ENCODE results near the gene PDZD2.

The PDZD2 gene

GRCh38 chr5:31908396-31908795, 269.5 kb downstream of the PDZD2 start:
- TF ChIP-seq SUZ12 (IDR thresholded peaks at IDR 0.05; ENCODE audit: extremely low read depth, insufficient read depth, insufficient read length) (no peak), YY1 (IDR thresholded peaks at IDR 0.05; ENCODE audit: insufficient read depth, insufficient read length) (no peak), ZNF274 (IDR thresholded peaks at IDR 0.05; ENCODE audit: low read depth, low read length) (no peak)
- Histone ChIP-seq H3K4me1 (ENCODE audit: insufficient read depth, insufficient read length) (no peaks in the 10 kb centered on the region), H3K9me3 (ENCODE audit: insufficient read depth, low read length) (no peaks in the 10 kb centered on the region), H3K36me3 (ENCODE audit: insufficient read depth, insufficient read length, low read length) (no peaks in the 10 kb centered on the region), H3K9ac (ENCODE audit: insufficient read length, low read depth) (no peak overlapping the region), H3K27me3 (ENCODE audit: insufficient read depth, insufficient read length) (no peaks in the 10 kb centered on the region), H3K4me3 (ENCODE audit: insufficient read length, low read depth) (no peak overlapping the region)
- no peak for DNase-seq (ENCODE audit: low read depth, low spot score)

GRCh38 chr5:31909073-31909472, 270.1 kb downstream of the PDZD2 start:
- no peak for TF ChIP-seq SUZ12 (IDR thresholded peaks at IDR 0.05; ENCODE audit: extremely low read depth, insufficient read depth, insufficient read length)
- TF ChIP-seq YY1 (IDR thresholded peaks at IDR 0.05; ENCODE audit: insufficient read depth, insufficient read length), result no peak
- no peak for TF ChIP-seq ZNF274 (IDR thresholded peaks at IDR 0.05; ENCODE audit: low read depth, low read length)
- DNase-seq (ENCODE audit: low read depth, low spot score), result no peak
- H3K9me3 ChIP-seq (ENCODE audit: insufficient read depth, low read length), result no peaks in the 10 kb centered on the region
- no peaks in the 10 kb centered on the region for H3K4me1 ChIP-seq (ENCODE audit: insufficient read depth, insufficient read length)
- H3K36me3 ChIP-seq (ENCODE audit: insufficient read depth, insufficient read length, low read length), result no peaks in the 10 kb centered on the region
- H3K9ac ChIP-seq (ENCODE audit: insufficient read length, low read depth), result no peak overlapping the region
- H3K4me3 ChIP-seq (ENCODE audit: insufficient read length, low read depth), result no peak overlapping the region
- H3K27me3 ChIP-seq (ENCODE audit: insufficient read depth, insufficient read length), result no peaks in the 10 kb centered on the region

- no peak for DNase-seq (ENCODE audit: low read depth, low spot score)
These were observed 272.6 kb downstream of the PDZD2 start for GRCh38 chr5:31911291-31912265.

GRCh38 chr5:31913808-31914207, 274.9 kb downstream of the PDZD2 start:
- no peak for TF ChIP-seq YY1 (IDR thresholded peaks at IDR 0.05; ENCODE audit: insufficient read depth, insufficient read length)
- no peak for TF ChIP-seq ZNF274 (IDR thresholded peaks at IDR 0.05; ENCODE audit: low read depth, low read length)
- no peak for TF ChIP-seq SUZ12 (IDR thresholded peaks at IDR 0.05; ENCODE audit: extremely low read depth, insufficient read depth, insufficient read length)
- Histone ChIP-seq H3K36me3 (ENCODE audit: insufficient read depth, insufficient read length, low read length) (no peaks in the 10 kb centered on the region), H3K4me3 (ENCODE audit: insufficient read length, low read depth) (no peak overlapping the region), H3K4me1 (ENCODE audit: insufficient read depth, insufficient read length) (peaks cover 4% of the 10 kb centered on the region), H3K9me3 (ENCODE audit: insufficient read depth, low read length) (no peaks in the 10 kb centered on the region), H3K27me3 (ENCODE audit: insufficient read depth, insufficient read length) (no peaks in the 10 kb centered on the region), H3K9ac (ENCODE audit: insufficient read length, low read depth) (no peak overlapping the region)
- DNase-seq (ENCODE audit: low read depth, low spot score), result no peak

More at GRCh38 chr5:31911291-31912265, 272.6 kb downstream of the PDZD2 start:
- Histone ChIP-seq H3K27me3 (ENCODE audit: insufficient read depth, insufficient read length) (no peaks in the 10 kb centered on the region), H3K9ac (ENCODE audit: insufficient read length, low read depth) (no peak overlapping the region), H3K36me3 (ENCODE audit: insufficient read depth, insufficient read length, low read length) (no peaks in the 10 kb centered on the region), H3K4me3 (ENCODE audit: insufficient read length, low read depth) (no peak overlapping the region), H3K4me1 (ENCODE audit: insufficient read depth, insufficient read length) (peaks cover 4% of the 10 kb centered on the region), H3K9me3 (ENCODE audit: insufficient read depth, low read length) (no peaks in the 10 kb centered on the region)
- no peak for TF ChIP-seq YY1 (IDR thresholded peaks at IDR 0.05; ENCODE audit: insufficient read depth, insufficient read length)
- TF ChIP-seq SUZ12 (IDR thresholded peaks at IDR 0.05; ENCODE audit: extremely low read depth, insufficient read depth, insufficient read length), result no peak
- TF ChIP-seq ZNF274 (IDR thresholded peaks at IDR 0.05; ENCODE audit: low read depth, low read length), result no peak

GRCh38 chr5:31916327-31916726, 277.4 kb downstream of the PDZD2 start:
- no peak for DNase-seq (ENCODE audit: low read depth, low spot score)
- Histone ChIP-seq H3K4me1 (ENCODE audit: insufficient read depth, insufficient read length) (peaks cover 4% of the 10 kb centered on the region), H3K36me3 (ENCODE audit: insufficient read depth, insufficient read length, low read length) (no peaks in the 10 kb centered on the region), H3K9me3 (ENCODE audit: insufficient read depth, low read length) (no peaks in the 10 kb centered on the region), H3K4me3 (ENCODE audit: insufficient read length, low read depth) (no peak overlapping the region), H3K9ac (ENCODE audit: insufficient read length, low read depth) (no peak overlapping the region), H3K27me3 (ENCODE audit: insufficient read depth, insufficient read length) (no peaks in the 10 kb centered on the region)
- TF ChIP-seq ZNF274 (IDR thresholded peaks at IDR 0.05; ENCODE audit: low read depth, low read length), result no peak
- TF ChIP-seq SUZ12 (IDR thresholded peaks at IDR 0.05; ENCODE audit: extremely low read depth, insufficient read depth, insufficient read length), result no peak
- no peak for TF ChIP-seq YY1 (IDR thresholded peaks at IDR 0.05; ENCODE audit: insufficient read depth, insufficient read length)

GRCh38 chr5:31918739-31919138, 279.8 kb downstream of the PDZD2 start:
- no peak overlapping the region for H3K4me3 ChIP-seq (ENCODE audit: insufficient read length, low read depth)
- H3K9me3 ChIP-seq (ENCODE audit: insufficient read depth, low read length), result no peaks in the 10 kb centered on the region
- no peaks in the 10 kb centered on the region for H3K36me3 ChIP-seq (ENCODE audit: insufficient read depth, insufficient read length, low read length)
- no peak for TF ChIP-seq SUZ12 (IDR thresholded peaks at IDR 0.05; ENCODE audit: extremely low read depth, insufficient read depth, insufficient read length)
- TF ChIP-seq YY1 (IDR thresholded peaks at IDR 0.05; ENCODE audit: insufficient read depth, insufficient read length), result no peak
- no peak for TF ChIP-seq ZNF274 (IDR thresholded peaks at IDR 0.05; ENCODE audit: low read depth, low read length)
- H3K9ac ChIP-seq (ENCODE audit: insufficient read length, low read depth), result no peak overlapping the region
- peaks cover 4% of the 10 kb centered on the region for H3K4me1 ChIP-seq (ENCODE audit: insufficient read depth, insufficient read length)
- no peaks in the 10 kb centered on the region for H3K27me3 ChIP-seq (ENCODE audit: insufficient read depth, insufficient read length)
- no peak for DNase-seq (ENCODE audit: low read depth, low spot score)

GRCh38 chr5:31921852-31922305, 282.9 kb downstream of the PDZD2 start:
- no peak overlapping the region for H3K4me3 ChIP-seq (ENCODE audit: insufficient read length, low read depth)
- H3K9me3 ChIP-seq (ENCODE audit: insufficient read depth, low read length), result no peaks in the 10 kb centered on the region
- DNase-seq (ENCODE audit: low read depth, low spot score), result peak; percentile 57
- H3K36me3 ChIP-seq (ENCODE audit: insufficient read depth, insufficient read length, low read length), result no peaks in the 10 kb centered on the region
- no peaks in the 10 kb centered on the region for H3K4me1 ChIP-seq (ENCODE audit: insufficient read depth, insufficient read length)
- H3K27me3 ChIP-seq (ENCODE audit: insufficient read depth, insufficient read length), result no peaks in the 10 kb centered on the region
- no peak overlapping the region for H3K9ac ChIP-seq (ENCODE audit: insufficient read length, low read depth)
- no peak for TF ChIP-seq SUZ12 (IDR thresholded peaks at IDR 0.05; ENCODE audit: extremely low read depth, insufficient read depth, insufficient read length)
- no peak for TF ChIP-seq ZNF274 (IDR thresholded peaks at IDR 0.05; ENCODE audit: low read depth, low read length)
- no peak for TF ChIP-seq YY1 (IDR thresholded peaks at IDR 0.05; ENCODE audit: insufficient read depth, insufficient read length)

All from NT2/D1 (cell line).